PC-9 (cell line): ENCODE results near the gene CA11.

Experiments used
- EZH2 ChIP-seq: fragments of 200-600 bp; sonication (generic); IDR thresholded peaks from 2 replicates; pipeline ENCODE4 v1.8.0; 2017; ENCODE audit warnings: antibody characterized with exemption, low read depth
- TF ChIP-seq, protein P1 (sequence below): fragments of 200-600 bp; sonication (generic); conservative IDR thresholded peaks from 2 replicates; pipeline ENCODE4 v1.6.1; 2017; ENCODE audit warnings: mixed run types, antibody characterized with exemption, mild to moderate bottlenecking, moderate library complexity

DNA sequence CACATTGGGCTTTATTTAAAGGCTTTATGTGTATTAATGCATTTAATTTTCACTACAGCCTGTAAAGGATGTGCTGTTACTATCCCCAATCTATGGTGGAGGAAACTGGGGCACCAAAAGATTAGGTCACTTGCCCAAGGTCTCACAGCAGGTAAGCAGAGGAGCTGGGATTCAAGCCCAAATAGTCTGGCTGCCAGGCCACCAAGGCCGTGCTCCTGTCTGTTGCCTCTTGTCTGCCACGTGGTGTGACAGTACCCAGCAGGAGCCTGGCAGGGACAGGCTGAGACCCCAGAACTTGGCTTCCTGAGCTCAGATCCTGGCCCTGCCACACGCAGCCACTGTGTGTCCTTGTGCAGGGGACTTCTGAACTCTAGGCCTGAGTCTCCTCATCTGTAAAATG, 22.3 kb upstream of the CA11 start:
- TF ChIP-seq, protein P1, sequence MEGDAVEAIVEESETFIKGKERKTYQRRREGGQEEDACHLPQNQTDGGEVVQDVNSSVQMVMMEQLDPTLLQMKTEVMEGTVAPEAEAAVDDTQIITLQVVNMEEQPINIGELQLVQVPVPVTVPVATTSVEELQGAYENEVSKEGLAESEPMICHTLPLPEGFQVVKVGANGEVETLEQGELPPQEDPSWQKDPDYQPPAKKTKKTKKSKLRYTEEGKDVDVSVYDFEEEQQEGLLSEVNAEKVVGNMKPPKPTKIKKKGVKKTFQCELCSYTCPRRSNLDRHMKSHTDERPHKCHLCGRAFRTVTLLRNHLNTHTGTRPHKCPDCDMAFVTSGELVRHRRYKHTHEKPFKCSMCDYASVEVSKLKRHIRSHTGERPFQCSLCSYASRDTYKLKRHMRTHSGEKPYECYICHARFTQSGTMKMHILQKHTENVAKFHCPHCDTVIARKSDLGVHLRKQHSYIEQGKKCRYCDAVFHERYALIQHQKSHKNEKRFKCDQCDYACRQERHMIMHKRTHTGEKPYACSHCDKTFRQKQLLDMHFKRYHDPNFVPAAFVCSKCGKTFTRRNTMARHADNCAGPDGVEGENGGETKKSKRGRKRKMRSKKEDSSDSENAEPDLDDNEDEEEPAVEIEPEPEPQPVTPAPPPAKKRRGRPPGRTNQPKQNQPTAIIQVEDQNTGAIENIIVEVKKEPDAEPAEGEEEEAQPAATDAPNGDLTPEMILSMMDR = no peak
- TF ChIP-seq EZH2 = no peak
